Testis (tissue), 2 donors: ENCODE results near the gene ZNF688.

Source experiments
- POLR2A ChIP-seq: fragments of 450-650 bp; IDR thresholded peaks from one replicate; pipeline ENCODE4 v1.6.1; 2017; ENCODE audit warnings: antibody characterized with exemption, mild to moderate bottlenecking, moderate library complexity
- TF ChIP-seq, protein P1 (sequence below), 3 experiments: fragments of 450-650 bp in 2 of 3; fragments of 200-600 bp in 1 of 3; sonication (generic) in 1 of 3; IDR thresholded peaks; one replicate each; pipeline ENCODE4 v1.5.1; 2016 to 2019; ENCODE audit warnings: antibody characterized with exemption in 3 of 3, mild to moderate bottlenecking in 2 of 3, moderate library complexity in 1 of 3

- TF ChIP-seq, protein P1, sequence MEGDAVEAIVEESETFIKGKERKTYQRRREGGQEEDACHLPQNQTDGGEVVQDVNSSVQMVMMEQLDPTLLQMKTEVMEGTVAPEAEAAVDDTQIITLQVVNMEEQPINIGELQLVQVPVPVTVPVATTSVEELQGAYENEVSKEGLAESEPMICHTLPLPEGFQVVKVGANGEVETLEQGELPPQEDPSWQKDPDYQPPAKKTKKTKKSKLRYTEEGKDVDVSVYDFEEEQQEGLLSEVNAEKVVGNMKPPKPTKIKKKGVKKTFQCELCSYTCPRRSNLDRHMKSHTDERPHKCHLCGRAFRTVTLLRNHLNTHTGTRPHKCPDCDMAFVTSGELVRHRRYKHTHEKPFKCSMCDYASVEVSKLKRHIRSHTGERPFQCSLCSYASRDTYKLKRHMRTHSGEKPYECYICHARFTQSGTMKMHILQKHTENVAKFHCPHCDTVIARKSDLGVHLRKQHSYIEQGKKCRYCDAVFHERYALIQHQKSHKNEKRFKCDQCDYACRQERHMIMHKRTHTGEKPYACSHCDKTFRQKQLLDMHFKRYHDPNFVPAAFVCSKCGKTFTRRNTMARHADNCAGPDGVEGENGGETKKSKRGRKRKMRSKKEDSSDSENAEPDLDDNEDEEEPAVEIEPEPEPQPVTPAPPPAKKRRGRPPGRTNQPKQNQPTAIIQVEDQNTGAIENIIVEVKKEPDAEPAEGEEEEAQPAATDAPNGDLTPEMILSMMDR (IDR thresholded peaks at IDR 0.05), result peak in 2 of 3 experiments; percentile 2 to 30
- TF ChIP-seq POLR2A, result no peak
These were observed 44.5 kb downstream of the ZNF688 start for GRCh38 chr16:30526823-30527634.
